ENCODE results near the gene SLC25A47. TPM values are rescaled to one million over a fixed set of nuclear protein-coding genes. Genes with fewer than 3 reads are reported as not detected.
"Not testable (repeated sequence)": the region's sequence is repeated elsewhere in the genome, so short reads cannot be mapped to it uniquely, and the experiment has no call there.

Gene SLC25A47
- total RNA-seq, result not detected
- 0 reads per million in 2 donors for total RNA-seq

GRCh38 chr14:100323121-100323941, at the start of gene SLC25A47:
Gene SLC25A47 (plus strand): TSS chr14:100323339. CDS start chr14:100323415, 76 bp downstream.
- Mint-ChIP-seq H3K27me3 (no peaks in the 10 kb centered on the region), H3K4me1 (peaks cover 5% of the 10 kb centered on the region), H3K36me3 (ENCODE audit: low read depth) (peaks cover 3% of the 10 kb centered on the region), H3K27ac (no peak within 1 kb of the TSS), H3K4me3 (no peak within 1 kb of the TSS)
- DNase-seq (no peak), ATAC-seq (no peak)
- H3K9me3 ChIP-seq (ENCODE audit: control insufficient read depth, low read length, poor library complexity, severe bottlenecking), result no peaks in the 10 kb centered on the region

- peaks cover 38% of the 10 kb centered on the region for H3K4me1 Mint-ChIP-seq
- no peaks in the 10 kb centered on the region for H3K27me3 Mint-ChIP-seq
- ATAC-seq (no peak), DNase-seq (no peak)
- no peaks in the 10 kb centered on the region for H3K36me3 Mint-ChIP-seq (ENCODE audit: low read depth)
- peak overlapping the region; percentile 81 for H3K27ac Mint-ChIP-seq
- H3K9me3 ChIP-seq (ENCODE audit: control insufficient read depth, low read length, poor library complexity, severe bottlenecking), result no peaks in the 10 kb centered on the region
- no peak overlapping the region for H3K4me3 Mint-ChIP-seq
Observed at GRCh38 chr14:100274250-100274649, 48.9 kb upstream of the SLC25A47 start.

- DNase-seq (no peak), ATAC-seq (no peak)
- H3K27me3 Mint-ChIP-seq, result no peaks in the 10 kb centered on the region
- H3K27ac Mint-ChIP-seq, result peak overlapping the region; percentile 81
- no peaks in the 10 kb centered on the region for H3K36me3 Mint-ChIP-seq (ENCODE audit: low read depth)
- peak overlapping the region; percentile 25 for H3K4me3 Mint-ChIP-seq
- no peaks in the 10 kb centered on the region for H3K9me3 ChIP-seq (ENCODE audit: control insufficient read depth, low read length, poor library complexity, severe bottlenecking)
- peaks cover 39% of the 10 kb centered on the region for H3K4me1 Mint-ChIP-seq
Observed at GRCh38 chr14:100275214-100275613, 47.9 kb upstream of the SLC25A47 start.

GRCh38 chr14:100278702-100279101, 44.4 kb upstream of the SLC25A47 start:
- Mint-ChIP-seq H3K4me3 (no peak overlapping the region), H3K36me3 (ENCODE audit: low read depth) (no peaks in the 10 kb centered on the region), H3K27ac (peak overlapping the region; percentile 63), H3K4me1 (peaks cover 35% of the 10 kb centered on the region), H3K27me3 (no peaks in the 10 kb centered on the region)
- ATAC-seq, result no peak
- no peaks in the 10 kb centered on the region for H3K9me3 ChIP-seq (ENCODE audit: control insufficient read depth, low read length, poor library complexity, severe bottlenecking)
- DNase-seq, result no peak

- peaks cover 34% of the 10 kb centered on the region for H3K4me1 Mint-ChIP-seq
- H3K36me3 Mint-ChIP-seq (ENCODE audit: low read depth), result no peaks in the 10 kb centered on the region
- DNase-seq, result no peak
- no peaks in the 10 kb centered on the region for H3K9me3 ChIP-seq (ENCODE audit: control insufficient read depth, low read length, poor library complexity, severe bottlenecking)
- H3K27ac Mint-ChIP-seq, result peak overlapping the region; percentile 63
- no peaks in the 10 kb centered on the region for H3K27me3 Mint-ChIP-seq
- H3K4me3 Mint-ChIP-seq, result no peak overlapping the region
- ATAC-seq, result no peak
Observed at GRCh38 chr14:100279133-100279532, 44.0 kb upstream of the SLC25A47 start.

GRCh38 chr14:100279563-100279962, 43.6 kb upstream of the SLC25A47 start:
- no peak overlapping the region for H3K4me3 Mint-ChIP-seq
- ATAC-seq (peak; percentile 14), DNase-seq (no peak)
- H3K4me1 Mint-ChIP-seq, result peaks cover 33% of the 10 kb centered on the region
- H3K27me3 Mint-ChIP-seq, result no peaks in the 10 kb centered on the region
- H3K36me3 Mint-ChIP-seq (ENCODE audit: low read depth), result no peaks in the 10 kb centered on the region
- H3K9me3 ChIP-seq (ENCODE audit: control insufficient read depth, low read length, poor library complexity, severe bottlenecking), result no peaks in the 10 kb centered on the region
- no peak overlapping the region for H3K27ac Mint-ChIP-seq

- DNase-seq, result no peak
- no peak overlapping the region for H3K27ac Mint-ChIP-seq
- no peaks in the 10 kb centered on the region for H3K27me3 Mint-ChIP-seq
- H3K4me1 Mint-ChIP-seq, result peaks cover 25% of the 10 kb centered on the region
- no peak overlapping the region for H3K4me3 Mint-ChIP-seq
- no peak for ATAC-seq
- no peaks in the 10 kb centered on the region for H3K9me3 ChIP-seq (ENCODE audit: control insufficient read depth, low read length, poor library complexity, severe bottlenecking)
- H3K36me3 Mint-ChIP-seq (ENCODE audit: low read depth), result no peaks in the 10 kb centered on the region
Observed at GRCh38 chr14:100281286-100282082, 41.7 kb upstream of the SLC25A47 start.

GRCh38 chr14:100282083-100282350, 41.1 kb upstream of the SLC25A47 start:
- no peaks in the 10 kb centered on the region for H3K9me3 ChIP-seq (ENCODE audit: control insufficient read depth, low read length, poor library complexity, severe bottlenecking)
- Mint-ChIP-seq H3K4me3 (no peak overlapping the region), H3K27ac (no peak overlapping the region), H3K27me3 (no peaks in the 10 kb centered on the region), H3K4me1 (peaks cover 25% of the 10 kb centered on the region), H3K36me3 (ENCODE audit: low read depth) (no peaks in the 10 kb centered on the region)
- no peak for ATAC-seq
- DNase-seq, result no peak

GRCh38 chr14:100282766-100283419, 40.2 kb upstream of the SLC25A47 start:
- no peak overlapping the region for H3K4me3 Mint-ChIP-seq
- ATAC-seq, result no peak
- no peaks in the 10 kb centered on the region for H3K36me3 Mint-ChIP-seq (ENCODE audit: low read depth)
- H3K27ac Mint-ChIP-seq, result no peak overlapping the region
- H3K4me1 Mint-ChIP-seq, result peaks cover 22% of the 10 kb centered on the region
- no peak for DNase-seq
- H3K27me3 Mint-ChIP-seq, result no peaks in the 10 kb centered on the region
- H3K9me3 ChIP-seq (ENCODE audit: control insufficient read depth, low read length, poor library complexity, severe bottlenecking), result no peaks in the 10 kb centered on the region

- peaks cover 20% of the 10 kb centered on the region for H3K4me1 Mint-ChIP-seq
- DNase-seq; H3K4me3 Mint-ChIP-seq; H3K36me3 Mint-ChIP-seq (ENCODE audit: low read depth); ATAC-seq; H3K27ac Mint-ChIP-seq; H3K9me3 ChIP-seq (ENCODE audit: control insufficient read depth, low read length, poor library complexity, severe bottlenecking); H3K27me3 Mint-ChIP-seq: not testable (repeated sequence)
Observed at GRCh38 chr14:100283436-100283835, 39.7 kb upstream of the SLC25A47 start.

- ATAC-seq (no peak), DNase-seq (no peak)
- H3K27me3 Mint-ChIP-seq, result no peaks in the 10 kb centered on the region
- H3K36me3 Mint-ChIP-seq (ENCODE audit: low read depth), result no peaks in the 10 kb centered on the region
- peak overlapping the region; percentile 72 for H3K27ac Mint-ChIP-seq
- peak overlapping the region; percentile 52 for H3K4me3 Mint-ChIP-seq
- H3K9me3 ChIP-seq (ENCODE audit: control insufficient read depth, low read length, poor library complexity, severe bottlenecking), result no peaks in the 10 kb centered on the region
- peaks cover 12% of the 10 kb centered on the region for H3K4me1 Mint-ChIP-seq
Observed at GRCh38 chr14:100283984-100284881, 38.9 kb upstream of the SLC25A47 start.

- peak overlapping the region; percentile 65 for H3K27ac Mint-ChIP-seq
Observed at GRCh38 chr14:100285021-100285912, 37.9 kb upstream of the SLC25A47 start.

More at GRCh38 chr14:100285021-100285912, 37.9 kb upstream of the SLC25A47 start:
- Mint-ChIP-seq H3K4me3 (peak overlapping the region; percentile 88), H3K27me3 (no peaks in the 10 kb centered on the region), H3K36me3 (ENCODE audit: low read depth) (no peaks in the 10 kb centered on the region), H3K4me1 (peaks cover 9% of the 10 kb centered on the region)
- peak; percentile 92 for ATAC-seq
- H3K9me3 ChIP-seq (ENCODE audit: control insufficient read depth, low read length, poor library complexity, severe bottlenecking), result no peaks in the 10 kb centered on the region
- peak; percentile 78 to 84 (median 83) for DNase-seq
